Measurements from ENCODE around the gene COL27A1. TPM values are rescaled to one million over a fixed set of nuclear protein-coding genes. Genes with fewer than 3 reads are reported as not detected.

Gene COL27A1
- total and polyA plus RNA-seq, 4 donors: 10.9 to 25.6 (median 17.4) TPM

DNA sequence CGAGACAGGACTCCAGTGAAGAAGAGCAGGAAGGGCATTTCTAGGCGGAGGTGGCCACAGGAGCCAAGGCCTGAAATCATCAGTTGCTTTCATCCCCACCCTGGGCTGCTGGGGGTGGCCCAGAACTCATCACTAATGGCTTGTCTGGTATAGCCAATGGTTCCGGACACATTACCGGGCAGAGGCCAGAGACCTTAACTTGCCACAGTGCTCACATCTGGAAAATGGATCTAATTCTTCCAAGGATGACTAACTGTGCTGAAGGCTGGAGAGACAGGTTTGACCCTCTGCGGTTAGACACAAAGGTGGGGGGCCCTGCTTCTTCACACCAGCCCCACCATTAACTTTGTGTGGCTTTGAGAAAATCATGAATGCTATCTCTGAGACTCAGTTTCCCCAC lies 6.2 kb upstream of the COL27A1 start:
- H3K36me3 ChIP-seq (ENCODE audit: control insufficient read depth in 4 of 4, insufficient read depth in 4 of 4, low read length in 4 of 4): no peaks in the 10 kb centered on the region
- H3K9me3 ChIP-seq (ENCODE audit: control insufficient read depth in 4 of 4, insufficient read depth in 3 of 4, low read length in 3 of 4): no peaks in the 10 kb centered on the region
- peaks cover 0 to 7% (median 6%) of the 10 kb centered on the region in 3 donors for H3K27me3 ChIP-seq (ENCODE audit: control insufficient read depth in 3 of 3, insufficient read depth in 3 of 3, low read length in 2 of 3)
- no peak overlapping the region for H3K9ac ChIP-seq (ENCODE audit: insufficient read depth in 1 of 2, low read length in 2 of 2)
- DNase-seq: no peak
- 93 to 95% methylated on average over 5 of the region's 5 CpGs for WGBS, 2 donors
- peaks cover 0 to 9% (median 3%) of the 10 kb centered on the region in 5 donors for H3K4me1 ChIP-seq (ENCODE audit: control insufficient read depth in 5 of 5, insufficient read depth in 5 of 5, low read length in 5 of 5)
- ATAC-seq (ENCODE audit: insufficient read depth, low FRiP score): no peak
- TF ChIP-seq, protein P1, sequence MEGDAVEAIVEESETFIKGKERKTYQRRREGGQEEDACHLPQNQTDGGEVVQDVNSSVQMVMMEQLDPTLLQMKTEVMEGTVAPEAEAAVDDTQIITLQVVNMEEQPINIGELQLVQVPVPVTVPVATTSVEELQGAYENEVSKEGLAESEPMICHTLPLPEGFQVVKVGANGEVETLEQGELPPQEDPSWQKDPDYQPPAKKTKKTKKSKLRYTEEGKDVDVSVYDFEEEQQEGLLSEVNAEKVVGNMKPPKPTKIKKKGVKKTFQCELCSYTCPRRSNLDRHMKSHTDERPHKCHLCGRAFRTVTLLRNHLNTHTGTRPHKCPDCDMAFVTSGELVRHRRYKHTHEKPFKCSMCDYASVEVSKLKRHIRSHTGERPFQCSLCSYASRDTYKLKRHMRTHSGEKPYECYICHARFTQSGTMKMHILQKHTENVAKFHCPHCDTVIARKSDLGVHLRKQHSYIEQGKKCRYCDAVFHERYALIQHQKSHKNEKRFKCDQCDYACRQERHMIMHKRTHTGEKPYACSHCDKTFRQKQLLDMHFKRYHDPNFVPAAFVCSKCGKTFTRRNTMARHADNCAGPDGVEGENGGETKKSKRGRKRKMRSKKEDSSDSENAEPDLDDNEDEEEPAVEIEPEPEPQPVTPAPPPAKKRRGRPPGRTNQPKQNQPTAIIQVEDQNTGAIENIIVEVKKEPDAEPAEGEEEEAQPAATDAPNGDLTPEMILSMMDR (IDR thresholded peaks at IDR 0.05; ENCODE audit: control extremely low read depth, extremely low read depth): no peak
- no peak overlapping the region for H3K4me3 ChIP-seq
- no peak overlapping the region for H3K27ac ChIP-seq (ENCODE audit: low read depth in 1 of 2, low read length in 1 of 2)

DNA sequence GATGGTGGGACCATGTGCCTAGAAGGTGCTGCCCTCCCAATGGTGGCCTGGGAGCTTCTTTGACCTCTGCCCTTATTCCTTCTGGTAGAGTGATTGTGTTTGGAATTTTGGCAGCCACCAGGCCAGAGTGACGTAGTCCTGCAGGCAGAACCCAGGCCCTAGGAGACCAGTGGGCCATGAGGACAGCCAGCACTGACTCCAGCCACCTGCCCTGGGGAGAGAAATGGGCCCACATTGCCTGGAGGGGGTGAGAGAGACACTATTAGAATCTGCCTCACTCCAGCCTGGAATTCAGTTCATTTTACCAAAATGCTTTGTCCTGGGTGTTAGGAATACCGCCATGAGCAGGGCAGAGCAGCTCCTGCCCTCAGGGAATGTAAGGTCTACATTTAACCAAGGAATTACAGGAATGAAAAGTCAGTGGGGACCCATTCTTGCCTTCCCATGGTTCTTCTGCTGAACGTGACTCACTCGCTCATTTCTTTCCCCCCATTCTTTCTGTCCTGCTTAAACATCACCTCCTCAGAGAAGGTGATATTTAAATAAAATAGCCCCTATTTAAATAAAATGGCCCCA lies 5.5 kb upstream of the COL27A1 start:
- no peak for ATAC-seq (ENCODE audit: insufficient read depth, low FRiP score)
- Histone ChIP-seq H3K4me1 (ENCODE audit: control insufficient read depth in 5 of 5, insufficient read depth in 5 of 5, low read length in 5 of 5) (peaks cover 0 to 16% (median 6%) of the 10 kb centered on the region in 5 donors), H3K9me3 (ENCODE audit: control insufficient read depth in 4 of 4, insufficient read depth in 3 of 4, low read length in 3 of 4) (no peaks in the 10 kb centered on the region), H3K9ac (ENCODE audit: insufficient read depth in 1 of 2, low read length in 2 of 2) (no peak overlapping the region), H3K27ac (ENCODE audit: low read depth in 1 of 2, low read length in 1 of 2) (no peak overlapping the region), H3K36me3 (ENCODE audit: control insufficient read depth in 4 of 4, insufficient read depth in 4 of 4, low read length in 4 of 4) (no peaks in the 10 kb centered on the region), H3K27me3 (ENCODE audit: control insufficient read depth in 3 of 3, insufficient read depth in 3 of 3, low read length in 2 of 3) (peaks cover 0 to 13% (median 11%) of the 10 kb centered on the region in 3 donors), H3K4me3 (no peak overlapping the region)
- DNase-seq: no peak
- TF ChIP-seq, protein P1 (IDR thresholded peaks at IDR 0.05; ENCODE audit: control extremely low read depth, extremely low read depth): no peak
- WGBS, 2 donors: 92 to 95% methylated on average over 4 of the region's 4 CpGs

DNA sequence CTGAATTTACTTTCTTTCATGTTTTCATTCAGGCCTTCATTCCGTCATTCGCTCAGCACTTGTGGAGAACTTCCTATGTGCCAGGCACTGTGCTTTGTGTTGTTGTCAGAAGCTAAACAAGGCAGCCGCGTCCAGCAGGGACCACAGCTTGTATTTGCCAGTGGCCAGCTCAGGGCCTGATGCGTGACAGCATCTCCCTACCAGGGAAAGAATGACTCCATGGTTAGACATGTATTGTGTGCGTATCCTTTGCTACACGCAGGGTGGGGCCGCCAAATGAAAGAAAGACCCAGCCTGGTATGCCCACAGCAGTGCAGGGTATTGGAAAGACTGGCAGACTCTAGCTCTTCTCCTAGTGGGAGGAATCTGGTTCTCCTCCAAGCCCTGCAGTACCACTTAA lies 4.7 kb upstream of the COL27A1 start:
- Histone ChIP-seq H3K4me3 (no peak overlapping the region), H3K4me1 (ENCODE audit: control insufficient read depth in 5 of 5, insufficient read depth in 5 of 5, low read length in 5 of 5) (peaks cover 0 to 17% (median 6%) of the 10 kb centered on the region in 5 donors), H3K27ac (ENCODE audit: low read depth in 1 of 2, low read length in 1 of 2) (no peak overlapping the region), H3K27me3 (ENCODE audit: control insufficient read depth in 3 of 3, insufficient read depth in 3 of 3, low read length in 2 of 3) (peaks cover 0 to 14% (median 11%) of the 10 kb centered on the region in 3 donors), H3K36me3 (ENCODE audit: control insufficient read depth in 4 of 4, insufficient read depth in 4 of 4, low read length in 4 of 4) (no peaks in the 10 kb centered on the region), H3K9ac (ENCODE audit: insufficient read depth in 1 of 2, low read length in 2 of 2) (no peak overlapping the region), H3K9me3 (ENCODE audit: control insufficient read depth in 4 of 4, insufficient read depth in 3 of 4, low read length in 3 of 4) (no peaks in the 10 kb centered on the region)
- TF ChIP-seq, protein P1 (IDR thresholded peaks at IDR 0.05; ENCODE audit: control extremely low read depth, extremely low read depth): no peak
- DNase-seq (no peak), ATAC-seq (ENCODE audit: insufficient read depth, low FRiP score) (no peak)
- WGBS, 2 donors: 81 to 91% methylated on average over 8 of the region's 8 CpGs

Measured in lung (tissue), 12 donors.